ENCODE data around the gene SLC4A1AP. TPM values are rescaled to one million over a fixed set of nuclear protein-coding genes. Genes with fewer than 3 reads are reported as not detected.
A peak's percentile ranks its signal among the peaks of the same experiment; 100 is the strongest.

SLC4A1AP gene
- total and polyA plus RNA-seq, 2 of the 13 experiments (the other 11 are each of a cell fraction or from before 2014, with no cell fraction given), result 15.3 to 44.6 TPM

DNA sequence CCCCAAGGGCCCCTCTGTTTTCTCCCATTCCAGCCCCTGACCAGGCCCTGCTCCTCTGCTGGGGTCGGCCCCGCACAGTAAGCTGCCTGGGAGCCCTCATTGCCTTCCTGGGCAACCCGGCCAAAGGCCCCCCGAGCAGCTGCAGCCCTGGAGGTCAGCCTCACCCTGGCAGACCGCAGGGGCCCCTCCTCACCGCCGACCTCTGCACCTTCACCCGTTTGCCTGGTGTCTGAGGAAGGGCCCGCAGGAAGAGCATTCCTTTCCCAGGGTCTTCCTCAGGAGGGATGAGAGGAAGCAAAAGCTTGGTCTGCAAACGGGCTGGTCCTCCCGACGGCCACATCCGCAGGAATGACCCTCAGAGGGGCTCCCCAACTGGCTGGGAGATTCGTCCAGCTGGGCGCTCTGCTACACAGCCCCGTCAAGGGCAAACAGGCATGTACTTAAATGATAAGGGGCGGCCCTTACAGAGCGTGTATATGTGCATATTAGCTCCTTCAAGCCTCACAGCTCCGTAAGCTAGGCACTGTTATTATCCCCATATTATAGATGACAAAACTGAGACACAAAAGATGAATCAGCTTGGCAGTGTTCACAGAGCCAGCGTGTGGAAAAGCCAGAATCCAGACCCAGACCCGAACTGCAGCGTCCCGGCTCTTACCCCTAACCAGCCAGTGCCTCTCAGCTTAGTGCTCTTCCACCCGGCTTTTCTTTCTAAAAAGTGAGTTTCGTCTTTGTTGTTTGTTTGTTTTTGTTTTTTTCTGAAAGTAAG is 52.8 kb downstream of the SLC4A1AP start (continued):
- TF ChIP-seq ZNF263 (CRISPR knock-in tag; IDR thresholded peaks at IDR 0.05) (0 out of 2 replicates have a peak, but pooled peaks have one; percentile 33), ZFYVE20 (CRISPR knock-in tag; IDR thresholded peaks at IDR 0.05; ENCODE audit: borderline replicate concordance, low read depth) (no peak), XRCC5 (optimal IDR thresholded peaks at IDR 0.05; ENCODE audit: low read length) (peak; percentile 39), RXRA (CRISPR knock-in tag; IDR thresholded peaks at IDR 0.05) (peak; percentile 51; the same call in 1 of the 2 replicates), ZMYM2 (CRISPR knock-in tag; IDR thresholded peaks at IDR 0.05) (no peak), BHLHE40 (IDR thresholded peaks at IDR 0.05; ENCODE audit: low read length) (no peak), ZMYM3 (CRISPR knock-in tag; IDR thresholded peaks at IDR 0.05) (peak; percentile 70), KDM5B (CRISPR knock-in tag; IDR thresholded peaks at IDR 0.05; ENCODE audit: borderline replicate concordance) (0 out of 2 replicates have a peak, but pooled peaks have one; percentile 29), TGIF2 (CRISPR knock-in tag; IDR thresholded peaks at IDR 0.05) (no peak), XBP1 (CRISPR knock-in tag; IDR thresholded peaks at IDR 0.05) (no peak), ZNF292 (CRISPR knock-in tag; IDR thresholded peaks at IDR 0.05; ENCODE audit: borderline replicate concordance, low read depth) (peak; percentile 14; the same call in 1 of the 2 replicates)
- TF ChIP-seq, protein P1, sequence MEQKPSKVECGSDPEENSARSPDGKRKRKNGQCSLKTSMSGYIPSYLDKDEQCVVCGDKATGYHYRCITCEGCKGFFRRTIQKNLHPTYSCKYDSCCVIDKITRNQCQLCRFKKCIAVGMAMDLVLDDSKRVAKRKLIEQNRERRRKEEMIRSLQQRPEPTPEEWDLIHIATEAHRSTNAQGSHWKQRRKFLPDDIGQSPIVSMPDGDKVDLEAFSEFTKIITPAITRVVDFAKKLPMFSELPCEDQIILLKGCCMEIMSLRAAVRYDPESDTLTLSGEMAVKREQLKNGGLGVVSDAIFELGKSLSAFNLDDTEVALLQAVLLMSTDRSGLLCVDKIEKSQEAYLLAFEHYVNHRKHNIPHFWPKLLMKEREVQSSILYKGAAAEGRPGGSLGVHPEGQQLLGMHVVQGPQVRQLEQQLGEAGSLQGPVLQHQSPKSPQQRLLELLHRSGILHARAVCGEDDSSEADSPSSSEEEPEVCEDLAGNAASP (CRISPR knock-in tag; IDR thresholded peaks at IDR 0.05; ENCODE audit: borderline replicate concordance), result no peak
- TF ChIP-seq, protein P2, sequence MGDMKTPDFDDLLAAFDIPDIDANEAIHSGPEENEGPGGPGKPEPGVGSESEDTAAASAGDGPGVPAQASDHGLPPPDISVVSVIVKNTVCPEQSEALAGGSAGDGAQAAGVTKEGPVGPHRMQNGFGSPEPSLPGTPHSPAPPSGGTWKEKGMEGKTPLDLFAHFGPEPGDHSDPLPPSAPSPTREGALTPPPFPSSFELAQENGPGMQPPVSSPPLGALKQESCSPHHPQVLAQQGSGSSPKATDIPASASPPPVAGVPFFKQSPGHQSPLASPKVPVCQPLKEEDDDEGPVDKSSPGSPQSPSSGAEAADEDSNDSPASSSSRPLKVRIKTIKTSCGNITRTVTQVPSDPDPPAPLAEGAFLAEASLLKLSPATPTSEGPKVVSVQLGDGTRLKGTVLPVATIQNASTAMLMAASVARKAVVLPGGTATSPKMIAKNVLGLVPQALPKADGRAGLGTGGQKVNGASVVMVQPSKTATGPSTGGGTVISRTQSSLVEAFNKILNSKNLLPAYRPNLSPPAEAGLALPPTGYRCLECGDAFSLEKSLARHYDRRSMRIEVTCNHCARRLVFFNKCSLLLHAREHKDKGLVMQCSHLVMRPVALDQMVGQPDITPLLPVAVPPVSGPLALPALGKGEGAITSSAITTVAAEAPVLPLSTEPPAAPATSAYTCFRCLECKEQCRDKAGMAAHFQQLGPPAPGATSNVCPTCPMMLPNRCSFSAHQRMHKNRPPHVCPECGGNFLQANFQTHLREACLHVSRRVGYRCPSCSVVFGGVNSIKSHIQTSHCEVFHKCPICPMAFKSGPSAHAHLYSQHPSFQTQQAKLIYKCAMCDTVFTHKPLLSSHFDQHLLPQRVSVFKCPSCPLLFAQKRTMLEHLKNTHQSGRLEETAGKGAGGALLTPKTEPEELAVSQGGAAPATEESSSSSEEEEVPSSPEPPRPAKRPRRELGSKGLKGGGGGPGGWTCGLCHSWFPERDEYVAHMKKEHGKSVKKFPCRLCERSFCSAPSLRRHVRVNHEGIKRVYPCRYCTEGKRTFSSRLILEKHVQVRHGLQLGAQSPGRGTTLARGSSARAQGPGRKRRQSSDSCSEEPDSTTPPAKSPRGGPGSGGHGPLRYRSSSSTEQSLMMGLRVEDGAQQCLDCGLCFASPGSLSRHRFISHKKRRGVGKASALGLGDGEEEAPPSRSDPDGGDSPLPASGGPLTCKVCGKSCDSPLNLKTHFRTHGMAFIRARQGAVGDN (CRISPR knock-in tag; IDR thresholded peaks at IDR 0.05), result peak; percentile 57
- TF ChIP-seq, protein P3, sequence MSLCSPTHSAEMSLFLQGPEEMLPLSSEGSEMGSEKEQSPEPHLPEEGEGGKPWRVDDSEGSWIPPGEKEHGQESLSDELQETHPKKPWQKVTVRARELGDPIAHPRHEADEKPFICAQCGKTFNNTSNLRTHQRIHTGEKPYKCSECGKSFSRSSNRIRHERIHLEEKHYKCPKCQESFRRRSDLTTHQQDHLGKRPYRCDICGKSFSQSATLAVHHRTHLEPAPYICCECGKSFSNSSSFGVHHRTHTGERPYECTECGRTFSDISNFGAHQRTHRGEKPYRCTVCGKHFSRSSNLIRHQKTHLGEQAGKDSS (CRISPR knock-in tag; IDR thresholded peaks at IDR 0.05; ENCODE audit: borderline replicate concordance, low read depth), result no peak
- TF ChIP-seq, protein P4, sequence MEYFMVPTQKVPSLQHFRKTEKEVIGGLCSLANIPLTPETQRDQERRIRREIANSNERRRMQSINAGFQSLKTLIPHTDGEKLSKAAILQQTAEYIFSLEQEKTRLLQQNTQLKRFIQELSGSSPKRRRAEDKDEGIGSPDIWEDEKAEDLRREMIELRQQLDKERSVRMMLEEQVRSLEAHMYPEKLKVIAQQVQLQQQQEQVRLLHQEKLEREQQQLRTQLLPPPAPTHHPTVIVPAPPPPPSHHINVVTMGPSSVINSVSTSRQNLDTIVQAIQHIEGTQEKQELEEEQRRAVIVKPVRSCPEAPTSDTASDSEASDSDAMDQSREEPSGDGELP (IDR thresholded peaks at IDR 0.05; ENCODE audit: borderline replicate concordance, low read depth), result 0 out of 2 replicates have a peak, but pooled peaks have one; percentile 7
- TF ChIP-seq, protein P5, sequence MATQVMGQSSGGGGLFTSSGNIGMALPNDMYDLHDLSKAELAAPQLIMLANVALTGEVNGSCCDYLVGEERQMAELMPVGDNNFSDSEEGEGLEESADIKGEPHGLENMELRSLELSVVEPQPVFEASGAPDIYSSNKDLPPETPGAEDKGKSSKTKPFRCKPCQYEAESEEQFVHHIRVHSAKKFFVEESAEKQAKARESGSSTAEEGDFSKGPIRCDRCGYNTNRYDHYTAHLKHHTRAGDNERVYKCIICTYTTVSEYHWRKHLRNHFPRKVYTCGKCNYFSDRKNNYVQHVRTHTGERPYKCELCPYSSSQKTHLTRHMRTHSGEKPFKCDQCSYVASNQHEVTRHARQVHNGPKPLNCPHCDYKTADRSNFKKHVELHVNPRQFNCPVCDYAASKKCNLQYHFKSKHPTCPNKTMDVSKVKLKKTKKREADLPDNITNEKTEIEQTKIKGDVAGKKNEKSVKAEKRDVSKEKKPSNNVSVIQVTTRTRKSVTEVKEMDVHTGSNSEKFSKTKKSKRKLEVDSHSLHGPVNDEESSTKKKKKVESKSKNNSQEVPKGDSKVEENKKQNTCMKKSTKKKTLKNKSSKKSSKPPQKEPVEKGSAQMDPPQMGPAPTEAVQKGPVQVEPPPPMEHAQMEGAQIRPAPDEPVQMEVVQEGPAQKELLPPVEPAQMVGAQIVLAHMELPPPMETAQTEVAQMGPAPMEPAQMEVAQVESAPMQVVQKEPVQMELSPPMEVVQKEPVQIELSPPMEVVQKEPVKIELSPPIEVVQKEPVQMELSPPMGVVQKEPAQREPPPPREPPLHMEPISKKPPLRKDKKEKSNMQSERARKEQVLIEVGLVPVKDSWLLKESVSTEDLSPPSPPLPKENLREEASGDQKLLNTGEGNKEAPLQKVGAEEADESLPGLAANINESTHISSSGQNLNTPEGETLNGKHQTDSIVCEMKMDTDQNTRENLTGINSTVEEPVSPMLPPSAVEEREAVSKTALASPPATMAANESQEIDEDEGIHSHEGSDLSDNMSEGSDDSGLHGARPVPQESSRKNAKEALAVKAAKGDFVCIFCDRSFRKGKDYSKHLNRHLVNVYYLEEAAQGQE (IDR thresholded peaks at IDR 0.05; ENCODE audit: borderline replicate concordance in 1 of 2, low read depth in 1 of 2, low read length in 2 of 2), result no peak

All from HepG2 (cell line).